ENCODE measurements around the gene MAP3K5. TPM values are rescaled to one million over a fixed set of nuclear protein-coding genes. Genes with fewer than 3 reads are reported as not detected.
A peak's percentile ranks its signal among the peaks of the same experiment; 100 is the strongest.

MAP3K5 gene
- total and polyA plus RNA-seq, 2 donors (not counting 3 experiments of a cell fraction or from before 2014, with no cell fraction given): 1.5 to 7.0 TPM

GRCh38 chr6:136762022-136762975 lies 30.0 kb downstream of the MAP3K5 start:
- H3K36me3 ChIP-seq (ENCODE audit: control insufficient read depth in 2 of 2, extremely low read depth in 1 of 2, insufficient read depth in 2 of 2, low read length in 2 of 2): no peaks in the 10 kb centered on the region
- no peaks in the 10 kb centered on the region for H4K20me1 ChIP-seq (replicated peaks; ENCODE audit: control insufficient read depth, extremely low read depth, insufficient read depth, low read length)
- H3K4me2 ChIP-seq (ENCODE audit: insufficient read depth, low read length): peak overlapping the region; percentile 57
- dilution Hi-C loops (cut with MboI; ENCODE audit: extremely low pct_ligation_motif_present, low sequenced_read_pairs): no loop called here
- no peak overlapping the region for H2AFZ ChIP-seq (ENCODE audit: low read depth, low read length)
- peaks cover 11% of the 10 kb centered on the region for H3K79me2 ChIP-seq (ENCODE audit: control insufficient read depth, insufficient read depth, low read length)
- POLR2A ChIA-PET: no interaction called here
- CTCF ChIA-PET: interaction anchor here (0.5 to 1.8 kb wide), 4 partner anchors 21 to 127 kb away, joined by 3 to 9 read pairs (median 4); partner anchors contain the start of gene MAP3K5
- no peak overlapping the region for H3K9ac ChIP-seq (replicated peaks; ENCODE audit: extremely low read depth, insufficient read depth, low read length)
- H3K4me1 ChIP-seq (ENCODE audit: control insufficient read depth, extremely low read depth, insufficient read depth, low read length): peaks cover 14% of the 10 kb centered on the region
- FAIRE-seq: no peak
- no peak overlapping the region for H3K4me3 ChIP-seq (replicated peaks in 1 of 3; ENCODE audit: insufficient read depth in 1 of 3, low read depth in 1 of 3, low read length in 3 of 3)
- no peaks in the 10 kb centered on the region for H3K9me1 ChIP-seq (replicated peaks; ENCODE audit: control insufficient read depth, extremely low read depth, insufficient read depth, low read length)
- no peak for DNase-seq (ENCODE audit: low read depth, low spot score)
- H3K27ac ChIP-seq (ENCODE audit: insufficient read depth, low read depth, low read length): no peak overlapping the region
- no peaks in the 10 kb centered on the region for H3K9me3 ChIP-seq (replicated peaks; ENCODE audit: control insufficient read depth, insufficient read depth, low read length)
- TF ChIP-seq FOS (IDR thresholded peaks at IDR 0.05; ENCODE audit: borderline replicate concordance, insufficient read depth, low read length) (no peak), MYC (IDR thresholded peaks at IDR 0.05; ENCODE audit: low read depth, low read length) (no peak), POLR2AphosphoS5 (IDR thresholded peaks at IDR 0.05; ENCODE audit: insufficient read depth, low read depth, low read length) (no peak), POLR2A (IDR thresholded peaks at IDR 0.05; ENCODE audit: low read depth, low read length) (no peak), GATA2 (IDR thresholded peaks at IDR 0.05; ENCODE audit: insufficient read depth, insufficient read length, low read depth, low read length) (no peak), JUN (IDR thresholded peaks at IDR 0.05; ENCODE audit: borderline replicate concordance, insufficient read depth, insufficient read length, low read depth) (no peak), EZH2 (IDR thresholded peaks at IDR 0.05; ENCODE audit: borderline replicate concordance, low read depth, low read length, severe bottlenecking) (no peak)
- TF ChIP-seq, protein P1, sequence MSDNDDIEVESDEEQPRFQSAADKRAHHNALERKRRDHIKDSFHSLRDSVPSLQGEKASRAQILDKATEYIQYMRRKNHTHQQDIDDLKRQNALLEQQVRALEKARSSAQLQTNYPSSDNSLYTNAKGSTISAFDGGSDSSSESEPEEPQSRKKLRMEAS (IDR thresholded peaks at IDR 0.05; ENCODE audit: insufficient read depth, insufficient read length): no peak
- TF ChIP-seq, protein P2, sequence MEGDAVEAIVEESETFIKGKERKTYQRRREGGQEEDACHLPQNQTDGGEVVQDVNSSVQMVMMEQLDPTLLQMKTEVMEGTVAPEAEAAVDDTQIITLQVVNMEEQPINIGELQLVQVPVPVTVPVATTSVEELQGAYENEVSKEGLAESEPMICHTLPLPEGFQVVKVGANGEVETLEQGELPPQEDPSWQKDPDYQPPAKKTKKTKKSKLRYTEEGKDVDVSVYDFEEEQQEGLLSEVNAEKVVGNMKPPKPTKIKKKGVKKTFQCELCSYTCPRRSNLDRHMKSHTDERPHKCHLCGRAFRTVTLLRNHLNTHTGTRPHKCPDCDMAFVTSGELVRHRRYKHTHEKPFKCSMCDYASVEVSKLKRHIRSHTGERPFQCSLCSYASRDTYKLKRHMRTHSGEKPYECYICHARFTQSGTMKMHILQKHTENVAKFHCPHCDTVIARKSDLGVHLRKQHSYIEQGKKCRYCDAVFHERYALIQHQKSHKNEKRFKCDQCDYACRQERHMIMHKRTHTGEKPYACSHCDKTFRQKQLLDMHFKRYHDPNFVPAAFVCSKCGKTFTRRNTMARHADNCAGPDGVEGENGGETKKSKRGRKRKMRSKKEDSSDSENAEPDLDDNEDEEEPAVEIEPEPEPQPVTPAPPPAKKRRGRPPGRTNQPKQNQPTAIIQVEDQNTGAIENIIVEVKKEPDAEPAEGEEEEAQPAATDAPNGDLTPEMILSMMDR (IDR thresholded peaks at IDR 0.05; ENCODE audit: extremely low read depth in 1 of 2, insufficient read depth in 1 of 2, low read depth in 1 of 2, low read length in 2 of 2): no peak
- no peaks in the 10 kb centered on the region for H3K27me3 ChIP-seq (ENCODE audit: control insufficient read depth in 2 of 2, insufficient read depth in 2 of 2, low read length in 2 of 2)
- BruUV-seq (replicated peaks): no TSS peak
- intact Hi-C loops (cut with micrococcal nuclease): no loop called here

All from endothelial cell of umbilical vein (primary cell).